HG03097 (cell line): ENCODE data around the gene POLR2J.
"Not testable (repeated sequence)": the region's sequence is repeated elsewhere in the genome, so short reads cannot be mapped to it uniquely, and the experiment has no call there.

ENCODE experiments used
- ATAC-seq: cut with Tn5 transposase; IDR thresholded peaks from one replicate; pipeline ENCODE4 v1.9.1; 2021; ENCODE audit not compliant: unreplicated experiment, low FRiP score

POLR2J gene

GRCh38 chr7:102496861-102497260 lies 18.1 kb upstream of the POLR2J start:
- ATAC-seq = not testable (repeated sequence)

GRCh38 chr7:102494473-102495149 lies 15.9 kb upstream of the POLR2J start:
- ATAC-seq = peak; percentile 51

GRCh38 chr7:102494026-102494425 lies 15.3 kb upstream of the POLR2J start:
- peak; percentile 1 for ATAC-seq

GRCh38 chr7:102493220-102493935 lies 14.7 kb upstream of the POLR2J start:
- peak; percentile 26 for ATAC-seq

GRCh38 chr7:102490529-102491075 lies 11.9 kb upstream of the POLR2J start:
- ATAC-seq = peak; percentile 21

GRCh38 chr7:102484317-102484716 lies 5.6 kb upstream of the POLR2J start:
- ATAC-seq = not testable (repeated sequence)

- not testable (repeated sequence) for ATAC-seq
Measured at GRCh38 chr7:102481962-102482361, 3.2 kb upstream of the POLR2J start.

- not testable (repeated sequence) for ATAC-seq
Measured at GRCh38 chr7:102479982-102480637, 1.4 kb upstream of the POLR2J start.

GRCh38 chr7:102479209-102479584 lies 475 bp upstream of the POLR2J start:
- ATAC-seq = peak; percentile 33

GRCh38 chr7:102474736-102475435 lies 3.8 kb downstream of the POLR2J start:
- ATAC-seq = not testable (repeated sequence)

GRCh38 chr7:102474116-102474515 lies 4.6 kb downstream of the POLR2J start:
- ATAC-seq = not testable (repeated sequence)

- ATAC-seq = no peak
Measured at GRCh38 chr7:102473271-102473991, 5.3 kb downstream of the POLR2J start.

- ATAC-seq = no peak
Measured at GRCh38 chr7:102472126-102473041, 6.3 kb downstream of the POLR2J start.

- no peak for ATAC-seq
Measured at GRCh38 chr7:102471791-102472125, 7.0 kb downstream of the POLR2J start.

- ATAC-seq = no peak
Measured at GRCh38 chr7:102469972-102470825, 8.5 kb downstream of the POLR2J start.

GRCh38 chr7:102469351-102469971 lies 9.3 kb downstream of the POLR2J start:
- ATAC-seq = no peak

- no peak for ATAC-seq
Measured at GRCh38 chr7:102468478-102469350, 10.0 kb downstream of the POLR2J start.
